GM21825 (cell line): ENCODE data around the gene C3orf22.

Source experiments
- ATAC-seq: cut with Tn5 transposase; IDR thresholded peaks from one replicate; pipeline ENCODE4 v1.9.1; 2021; ENCODE audit warnings: mild to moderate bottlenecking, moderate library complexity; ENCODE audit not compliant: unreplicated experiment

C3orf22 gene

GRCh38 chr3:126528800-126529541 is 29.8 kb downstream of the C3orf22 start:
- ATAC-seq, result no peak

- no peak for ATAC-seq
Observed at GRCh38 chr3:126528419-126528799, 30.3 kb downstream of the C3orf22 start.

GRCh38 chr3:126527455-126528211 is 31.1 kb downstream of the C3orf22 start:
- no peak for ATAC-seq

GRCh38 chr3:126527006-126527405 is 31.7 kb downstream of the C3orf22 start:
- no peak for ATAC-seq

GRCh38 chr3:126526668-126527005 is 32.1 kb downstream of the C3orf22 start:
- ATAC-seq, result no peak

- no peak for ATAC-seq
Observed at GRCh38 chr3:126525853-126526667, 32.7 kb downstream of the C3orf22 start.

GRCh38 chr3:126525091-126525852 is 33.5 kb downstream of the C3orf22 start:
- ATAC-seq, result no peak

GRCh38 chr3:126524429-126524988 is 34.2 kb downstream of the C3orf22 start:
- ATAC-seq, result no peak

GRCh38 chr3:126523745-126524428 is 34.8 kb downstream of the C3orf22 start, which contains the start of gene CHST13:
Gene CHST13, plus strand, starts transcription at chr3:126524155. Its CDS starts 178 bp downstream, at chr3:126524333.
- ATAC-seq, result no peak

- no peak for ATAC-seq
Observed at GRCh38 chr3:126522363-126522788, 36.4 kb downstream of the C3orf22 start.

GRCh38 chr3:126521122-126521891 is 37.4 kb downstream of the C3orf22 start:
- no peak for ATAC-seq

GRCh38 chr3:126519506-126520455 is 39.0 kb downstream of the C3orf22 start:
- no peak for ATAC-seq

- no peak for ATAC-seq
Observed at GRCh38 chr3:126518779-126519177, 40.0 kb downstream of the C3orf22 start.

GRCh38 chr3:126517986-126518778 is 40.5 kb downstream of the C3orf22 start:
- no peak for ATAC-seq

GRCh38 chr3:126517291-126517951 is 41.3 kb downstream of the C3orf22 start, which contains the start of gene UROC1:
Gene UROC1, minus strand, starts transcription at chr3:126517773. Its CDS starts 54 bp downstream, at chr3:126517719.
- no peak for ATAC-seq

- no peak for ATAC-seq
Observed at GRCh38 chr3:126516936-126517290, 41.8 kb downstream of the C3orf22 start.
